ENCODE measurements around the gene KCNJ11. TPM values are rescaled to one million over a fixed set of nuclear protein-coding genes. Genes with fewer than 3 reads are reported as not detected.
A peak's percentile ranks its signal among the peaks of the same experiment; 100 is the strongest.

KCNJ11 gene
- under 1 TPM in 6 of 7 donors, not detected in 1; 0.35 to 0.92 (median 0.61) TPM for total RNA-seq
- polyA plus RNA-seq = under 1 TPM in 1 of 2 donors, not detected in 1; 0.31 TPM
- long read RNA-seq, donor 1, partial matches to known transcripts = 0 of 4 reads
- long read RNA-seq, donor 1, other reads (novel, unspliced or antisense) = 0 of 4 reads
- long read RNA-seq, donor 2, partial matches to known transcripts = 0 of 2 reads
- long read RNA-seq, donor 2, other reads (novel, unspliced or antisense) = 0 of 2 reads
- long read RNA-seq, donor 3, partial matches to known transcripts = 0 of 1 reads
- long read RNA-seq, donor 3, other reads (novel, unspliced or antisense) = 0 of 1 reads

DNA sequence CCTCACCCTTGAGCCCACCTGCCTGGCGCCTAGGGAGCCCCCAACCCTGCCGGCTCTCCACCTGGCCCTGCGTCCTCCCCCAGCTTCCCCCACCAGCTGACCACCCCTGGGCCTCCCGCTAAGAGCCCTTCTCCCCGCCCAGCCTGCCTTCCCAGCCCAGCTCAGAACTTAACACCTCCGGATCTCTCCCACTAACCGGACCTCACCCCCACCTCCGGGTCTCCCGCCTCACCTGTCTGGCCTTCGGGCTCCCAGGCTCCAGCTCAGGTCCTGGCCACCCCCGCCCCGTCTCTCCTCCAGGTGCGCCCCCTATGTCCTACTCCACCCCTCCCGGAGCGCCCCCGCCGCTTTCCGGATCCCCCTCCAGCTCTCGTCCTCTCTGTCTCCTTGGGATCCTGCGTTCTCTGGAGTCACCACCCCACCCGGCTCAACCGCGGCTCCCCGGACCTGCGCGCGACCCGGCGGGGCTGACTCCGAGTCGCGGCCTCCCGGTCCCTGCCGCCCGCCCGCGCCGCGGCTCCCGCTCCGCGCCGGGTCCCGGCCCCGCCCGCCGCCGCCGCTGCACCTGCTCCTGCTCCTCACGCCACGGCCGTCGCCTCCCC is at the start of gene KCNJ11:
Gene KCNJ11, minus strand, starts transcription at position 51 of the 602 bp plus-strand sequence. CDS start 568 bp downstream, outside the sequence.
- no peak within 1 kb of the TSS for H3K27ac ChIP-seq
- H3K27me3 ChIP-seq = no peaks in the 10 kb centered on the region
- TF ChIP-seq EP300 (IDR thresholded peaks at IDR 0.05) (no peak), POLR2A (IDR thresholded peaks at IDR 0.05) (no peak)
- TF ChIP-seq, protein P1, sequence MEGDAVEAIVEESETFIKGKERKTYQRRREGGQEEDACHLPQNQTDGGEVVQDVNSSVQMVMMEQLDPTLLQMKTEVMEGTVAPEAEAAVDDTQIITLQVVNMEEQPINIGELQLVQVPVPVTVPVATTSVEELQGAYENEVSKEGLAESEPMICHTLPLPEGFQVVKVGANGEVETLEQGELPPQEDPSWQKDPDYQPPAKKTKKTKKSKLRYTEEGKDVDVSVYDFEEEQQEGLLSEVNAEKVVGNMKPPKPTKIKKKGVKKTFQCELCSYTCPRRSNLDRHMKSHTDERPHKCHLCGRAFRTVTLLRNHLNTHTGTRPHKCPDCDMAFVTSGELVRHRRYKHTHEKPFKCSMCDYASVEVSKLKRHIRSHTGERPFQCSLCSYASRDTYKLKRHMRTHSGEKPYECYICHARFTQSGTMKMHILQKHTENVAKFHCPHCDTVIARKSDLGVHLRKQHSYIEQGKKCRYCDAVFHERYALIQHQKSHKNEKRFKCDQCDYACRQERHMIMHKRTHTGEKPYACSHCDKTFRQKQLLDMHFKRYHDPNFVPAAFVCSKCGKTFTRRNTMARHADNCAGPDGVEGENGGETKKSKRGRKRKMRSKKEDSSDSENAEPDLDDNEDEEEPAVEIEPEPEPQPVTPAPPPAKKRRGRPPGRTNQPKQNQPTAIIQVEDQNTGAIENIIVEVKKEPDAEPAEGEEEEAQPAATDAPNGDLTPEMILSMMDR (IDR thresholded peaks at IDR 0.05) = no peak
- H3K36me3 ChIP-seq = no peaks in the 10 kb centered on the region
- DNase-seq = no peak
- intact Hi-C loops (cut with DNase I) = loop anchor here in 1 of 4 donors (10.0 kb wide), 1 partner anchor 116 kb away; no protein-coding TSS in a partner anchor
- no peaks in the 10 kb centered on the region for H3K9me3 ChIP-seq
- peak within 1 kb of the TSS; percentile 45 for H3K4me3 ChIP-seq
- 3 to 6% (median 5%) methylated on average over 21 to 53 of the region's 53 CpGs for WGBS, 3 donors
- peaks cover 3% of the 10 kb centered on the region for H3K4me1 ChIP-seq (ENCODE audit: insufficient read depth)

DNA sequence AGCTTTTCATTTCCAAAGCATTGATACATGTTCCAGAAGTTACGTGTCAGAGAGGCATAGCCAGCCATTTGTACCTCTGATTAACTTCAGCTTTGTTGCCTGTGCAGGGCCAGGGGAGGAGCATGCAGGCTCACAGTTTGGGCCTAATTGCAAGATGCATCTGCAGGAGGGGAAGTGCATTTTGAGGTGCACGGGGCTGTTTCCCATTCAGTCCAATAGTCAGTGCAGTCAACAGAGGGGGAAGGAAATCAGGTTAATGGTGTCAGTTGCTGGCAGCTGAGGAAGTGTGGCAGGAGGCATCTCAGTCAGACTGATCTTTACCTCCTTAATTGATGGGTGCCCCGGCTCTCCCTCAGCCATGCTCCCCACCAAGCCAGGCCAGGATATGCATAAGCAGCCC is 48.9 kb upstream of the KCNJ11 start:
- Histone ChIP-seq H3K4me1 (ENCODE audit: insufficient read depth) (no peaks in the 10 kb centered on the region), H3K27me3 (no peaks in the 10 kb centered on the region), H3K36me3 (no peaks in the 10 kb centered on the region), H3K9me3 (no peaks in the 10 kb centered on the region), H3K4me3 (no peak overlapping the region), H3K27ac (no peak overlapping the region)
- intact Hi-C loops (cut with DNase I) = no loop called here
- TF ChIP-seq EP300 (IDR thresholded peaks at IDR 0.05) = no peak
- TF ChIP-seq POLR2A (IDR thresholded peaks at IDR 0.05) = no peak
- TF ChIP-seq, protein P1 (IDR thresholded peaks at IDR 0.05) = no peak
- 62 to 64% (median 63%) methylated on average over 3 of the region's 3 CpGs for WGBS, 3 donors
- DNase-seq = no peak

DNA sequence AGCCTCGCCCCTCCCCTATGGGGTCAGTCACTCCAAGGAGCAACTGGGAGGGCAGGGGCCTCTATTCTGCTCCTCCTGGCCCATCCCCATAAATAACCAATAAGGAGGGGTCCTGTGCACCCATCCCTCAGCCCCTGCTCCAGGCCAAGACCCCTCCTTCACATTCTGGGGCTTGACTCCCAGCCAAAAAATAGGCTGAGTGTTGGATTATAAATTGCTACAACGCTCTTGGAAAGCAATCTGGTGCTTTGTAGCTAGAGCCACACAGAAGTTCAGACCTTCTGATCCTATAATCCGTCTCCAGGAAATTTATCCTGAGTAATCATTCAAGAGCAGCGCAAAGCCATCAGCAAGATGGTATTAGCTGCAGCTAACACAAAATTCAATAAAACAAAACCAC is 45.6 kb upstream of the KCNJ11 start:
- H3K9me3 ChIP-seq = no peaks in the 10 kb centered on the region
- no peak overlapping the region for H3K27ac ChIP-seq
- 67 to 80% (median 73%) methylated on average over 4 of the region's 4 CpGs for WGBS, 3 donors
- no peak for DNase-seq
- no peaks in the 10 kb centered on the region for H3K36me3 ChIP-seq
- H3K27me3 ChIP-seq = no peaks in the 10 kb centered on the region
- intact Hi-C loops (cut with DNase I) = no loop called here
- no peak overlapping the region for H3K4me3 ChIP-seq
- no peak for TF ChIP-seq POLR2A (IDR thresholded peaks at IDR 0.05)
- no peak for TF ChIP-seq EP300 (IDR thresholded peaks at IDR 0.05)
- TF ChIP-seq, protein P1 (IDR thresholded peaks at IDR 0.05) = no peak
- no peaks in the 10 kb centered on the region for H3K4me1 ChIP-seq (ENCODE audit: insufficient read depth)

DNA sequence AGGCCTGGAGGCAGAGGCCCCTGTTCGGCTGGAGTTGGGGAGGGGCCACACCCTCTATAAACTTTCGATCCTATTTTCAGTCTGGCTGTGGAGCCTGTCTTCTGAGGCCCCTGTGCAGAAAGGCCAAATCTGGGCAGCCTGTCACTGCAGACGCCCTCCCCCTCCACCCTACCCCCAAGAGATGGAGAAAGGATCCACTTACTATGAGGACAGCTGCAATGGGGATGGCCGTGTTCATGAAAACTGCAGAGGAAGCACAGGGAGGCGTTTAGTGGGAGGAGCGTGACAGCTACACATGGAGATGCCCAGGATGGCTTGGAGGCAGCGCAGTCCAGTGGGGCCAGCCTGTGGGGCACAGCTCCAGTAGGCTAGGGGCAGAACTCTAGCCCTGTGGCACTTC is 43.5 kb upstream of the KCNJ11 start:
- no peak for DNase-seq
- Histone ChIP-seq H3K27me3 (no peaks in the 10 kb centered on the region), H3K36me3 (no peaks in the 10 kb centered on the region), H3K9me3 (no peaks in the 10 kb centered on the region), H3K4me1 (ENCODE audit: insufficient read depth) (no peaks in the 10 kb centered on the region), H3K27ac (no peak overlapping the region), H3K4me3 (no peak overlapping the region)
- 64 to 68% (median 65%) methylated on average over 7 of the region's 7 CpGs for whole genome bisulfite sequencing, 3 donors
- TF ChIP-seq POLR2A (IDR thresholded peaks at IDR 0.05) = no peak
- no peak for TF ChIP-seq EP300 (IDR thresholded peaks at IDR 0.05)
- TF ChIP-seq, protein P1 (IDR thresholded peaks at IDR 0.05) = no peak
- intact Hi-C loops (cut with DNase I) = no loop called here

All from ovary (tissue), 10 donors.